Neural cell (in vitro differentiated cells): ENCODE results near the gene CRLF1. TPM values are rescaled to one million over a fixed set of nuclear protein-coding genes. Genes with fewer than 3 reads are reported as not detected.

Experiments used
- H2AFZ ChIP-seq: fragments of 200-600, 300-800 bp; sonication (generic), shearing (Covaris generic); 2 replicates; pipeline ENCODE4 v1.6.0; 2014; ENCODE audit warnings: low read depth, mild to moderate bottlenecking, antibody characterized with exemption, low read length, moderate library complexity
- H3F3A ChIP-seq: fragments of 200-600 bp; shearing (Covaris generic); 2 replicates; pipeline ENCODE4 v1.6.1; 2016; ENCODE audit warnings: mild to moderate bottlenecking, moderate library complexity, mixed read lengths, antibody characterized with exemption, low read length; ENCODE audit not compliant: insufficient read depth, poor library complexity, severe bottlenecking
- H3K27ac ChIP-seq: fragments of 200-600, 300-800 bp; sonication (generic), shearing (Covaris generic); 2 replicates; pipeline ENCODE4 v1.5.1; 2014; ENCODE audit warnings: mild to moderate bottlenecking, low read length, moderate library complexity
- H3K27me3 ChIP-seq: fragments of 300-800, 200-600 bp; sonication (generic), shearing (Covaris generic); 2 replicates; pipeline ENCODE4 v1.6.0; 2014; ENCODE audit warnings: mild to moderate bottlenecking, low read depth, low read length, moderate library complexity; ENCODE audit not compliant: insufficient read depth
- H3K36me3 ChIP-seq: fragments of 300-800, 200-600 bp; sonication (generic), shearing (Covaris generic); 2 replicates; pipeline ENCODE4 v1.5.1; 2014; ENCODE audit warnings: mild to moderate bottlenecking, antibody characterized with exemption, low read length, moderate library complexity; ENCODE audit not compliant: insufficient read depth
- H3K4me2 ChIP-seq: fragments of 300-800, 200-600 bp; sonication (generic), shearing (Covaris generic); 2 replicates; pipeline ENCODE4 v1.6.0; 2014; ENCODE audit warnings: mild to moderate bottlenecking, low read length
- H3K4me3 ChIP-seq: fragments of 300-800, 200-600 bp; sonication (generic), shearing (Covaris generic); 2 replicates; pipeline ENCODE4 v1.5.1; 2014; ENCODE audit warnings: mild to moderate bottlenecking, low read length, moderate library complexity
- H3K79me2 ChIP-seq: fragments of 200-600 bp; shearing (Covaris generic); replicated peaks from 2 replicates; pipeline ENCODE4 v1.6.0; 2014; ENCODE audit warnings: mild to moderate bottlenecking, low read length, moderate library complexity; ENCODE audit not compliant: insufficient read depth
- H3K9ac ChIP-seq: fragments of 300-800, 200-600 bp; sonication (generic), shearing (Covaris generic); 2 replicates; pipeline ENCODE4 v1.6.1; 2016; ENCODE audit warnings: mild to moderate bottlenecking, low read length, mixed read lengths
- H3K9me2 ChIP-seq: fragments of 200-600 bp; shearing (Covaris generic); 2 replicates; pipeline ENCODE4 v1.6.1; 2016; ENCODE audit warnings: mild to moderate bottlenecking, low read length, mixed read lengths; ENCODE audit not compliant: insufficient read depth
- H3K9me3 ChIP-seq: fragments of 200-600, 300-800 bp; sonication (generic), shearing (Covaris generic); 2 replicates; pipeline ENCODE4 v1.6.1; 2016; ENCODE audit warnings: mild to moderate bottlenecking, mixed run types, low read length, moderate library complexity, mixed read lengths
- H4K20me1 ChIP-seq: fragments of 200-600 bp; shearing (Covaris generic); 2 replicates; pipeline ENCODE4 v1.6.1; 2016; ENCODE audit warnings: mild to moderate bottlenecking, mixed run types; ENCODE audit not compliant: insufficient read depth
- CTCF ChIP-seq: fragments of 450-650 bp; IDR thresholded peaks from 2 replicates; pipeline ENCODE4 v1.5.1; 2014; ENCODE audit warnings: antibody characterized with exemption, mild to moderate bottlenecking, moderate library complexity; ENCODE audit not compliant: poor library complexity, severe bottlenecking
- EP300 ChIP-seq: fragments of 450-650 bp; conservative IDR thresholded peaks from 2 replicates; pipeline ENCODE4 v1.6.1; 2014; ENCODE audit warnings: antibody characterized with exemption, mild to moderate bottlenecking, moderate library complexity; ENCODE audit not compliant: poor library complexity, severe bottlenecking
- EZH2 ChIP-seq: fragments of 200-600, 300-800 bp; shearing (Covaris generic), sonication (generic); IDR thresholded peaks from 2 replicates; pipeline ENCODE4 v1.6.1; 2014; ENCODE audit warnings: antibody characterized with exemption, low read length, borderline replicate concordance, mild to moderate bottlenecking; ENCODE audit not compliant: insufficient read depth, poor library complexity, severe bottlenecking
- MXI1 ChIP-seq: fragments of 450-650 bp; conservative IDR thresholded peaks from 2 replicates; pipeline ENCODE4 v1.6.1; 2014; ENCODE audit warnings: antibody characterized with exemption, mild to moderate bottlenecking; ENCODE audit not compliant: poor library complexity, severe bottlenecking
- POLR2AphosphoS5 ChIP-seq: IDR thresholded peaks from 2 replicates; pipeline ENCODE4 v1.6.1; 2012
- RAD21 ChIP-seq: fragments of 450-650 bp; conservative IDR thresholded peaks from 2 replicates; pipeline ENCODE4 v1.6.1; 2014; ENCODE audit warnings: antibody characterized with exemption, mild to moderate bottlenecking, moderate library complexity
- REST ChIP-seq: IDR thresholded peaks from 2 replicates; pipeline ENCODE4 v1.6.1; 2012; ENCODE audit warnings: borderline replicate concordance
- SMC3 ChIP-seq: fragments of 450-650 bp; conservative IDR thresholded peaks from 2 replicates; pipeline ENCODE4 v1.6.1; 2014; ENCODE audit warnings: antibody characterized with exemption, mild to moderate bottlenecking, moderate library complexity; ENCODE audit not compliant: poor library complexity
- TAF1 ChIP-seq: IDR thresholded peaks from 2 replicates; pipeline ENCODE4 v1.6.1; 2012; ENCODE audit warnings: low read depth
- polyA plus RNA-seq: library from polyadenylated mRNA; depleted of rRNA; stranded (reverse); fragments of >200 nt; gene quantifications from 2 replicates; pipeline ENCODE4 v1.2.3, GENCODE V29; 2014

The CRLF1 gene
- polyA plus RNA-seq, 1 donor from 2014 or later = 14.2 TPM

- H3K27ac ChIP-seq = no peak overlapping the region
- H4K20me1 ChIP-seq = no peaks in the 10 kb centered on the region
- H3K36me3 ChIP-seq = no peaks in the 10 kb centered on the region
- no peak overlapping the region for H3K4me2 ChIP-seq
- no peaks in the 10 kb centered on the region for H3K9me2 ChIP-seq
- H3K9me3 ChIP-seq = no peaks in the 10 kb centered on the region
- H3K9ac ChIP-seq = no peak overlapping the region
- H3K27me3 ChIP-seq = peaks cover 95% of the 10 kb centered on the region
- TF ChIP-seq RAD21 (no peak), POLR2AphosphoS5 (peak; percentile 28), CTCF (no peak), MXI1 (no peak), EZH2 (peak; percentile 79), SMC3 (no peak), EP300 (no peak), TAF1 (no peak), REST (no peak)
- H2AFZ ChIP-seq = no peak overlapping the region
- no peaks in the 10 kb centered on the region for H3F3A ChIP-seq
- H3K4me3 ChIP-seq = peak overlapping the region; percentile 48
- no peaks in the 10 kb centered on the region for H3K79me2 ChIP-seq
Measured at GRCh38 chr19:18607226-18608101, 865 bp upstream of the CRLF1 start.

- Histone ChIP-seq H3K4me2 (no peak overlapping the region), H3K27ac (no peak overlapping the region), H3K9me2 (no peaks in the 10 kb centered on the region), H2AFZ (no peak overlapping the region), H3K9ac (no peak overlapping the region), H3K36me3 (no peaks in the 10 kb centered on the region), H3K79me2 (no peaks in the 10 kb centered on the region), H3K9me3 (no peaks in the 10 kb centered on the region), H3K27me3 (peaks cover 88% of the 10 kb centered on the region), H3K4me3 (no peak overlapping the region), H4K20me1 (no peaks in the 10 kb centered on the region), H3F3A (no peaks in the 10 kb centered on the region)
- TF ChIP-seq MXI1 (no peak), SMC3 (no peak), EZH2 (no peak), EP300 (no peak), RAD21 (no peak)
Measured at GRCh38 chr19:18605546-18606280, 886 bp downstream of the CRLF1 start.
